Measurements from ENCODE around the gene NFE2L1.

DNA sequence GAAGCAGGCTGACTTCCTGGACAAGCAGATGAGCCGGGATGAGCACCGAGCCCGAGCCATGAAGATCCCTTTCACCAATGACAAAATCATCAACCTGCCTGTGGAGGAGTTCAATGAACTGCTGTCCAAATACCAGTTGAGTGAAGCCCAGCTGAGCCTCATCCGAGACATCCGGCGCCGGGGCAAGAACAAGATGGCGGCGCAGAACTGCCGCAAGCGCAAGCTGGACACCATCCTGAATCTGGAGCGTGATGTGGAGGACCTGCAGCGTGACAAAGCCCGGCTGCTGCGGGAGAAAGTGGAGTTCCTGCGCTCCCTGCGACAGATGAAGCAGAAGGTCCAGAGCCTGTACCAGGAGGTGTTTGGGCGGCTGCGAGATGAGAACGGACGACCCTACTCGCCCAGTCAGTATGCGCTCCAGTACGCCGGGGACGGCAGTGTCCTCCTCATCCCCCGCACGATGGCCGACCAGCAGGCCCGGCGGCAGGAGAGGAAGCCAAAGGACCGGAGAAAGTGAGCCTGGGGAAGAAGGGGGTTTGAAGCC, 11.0 kb downstream of the NFE2L1 start:
- TF ChIP-seq, protein P1, sequence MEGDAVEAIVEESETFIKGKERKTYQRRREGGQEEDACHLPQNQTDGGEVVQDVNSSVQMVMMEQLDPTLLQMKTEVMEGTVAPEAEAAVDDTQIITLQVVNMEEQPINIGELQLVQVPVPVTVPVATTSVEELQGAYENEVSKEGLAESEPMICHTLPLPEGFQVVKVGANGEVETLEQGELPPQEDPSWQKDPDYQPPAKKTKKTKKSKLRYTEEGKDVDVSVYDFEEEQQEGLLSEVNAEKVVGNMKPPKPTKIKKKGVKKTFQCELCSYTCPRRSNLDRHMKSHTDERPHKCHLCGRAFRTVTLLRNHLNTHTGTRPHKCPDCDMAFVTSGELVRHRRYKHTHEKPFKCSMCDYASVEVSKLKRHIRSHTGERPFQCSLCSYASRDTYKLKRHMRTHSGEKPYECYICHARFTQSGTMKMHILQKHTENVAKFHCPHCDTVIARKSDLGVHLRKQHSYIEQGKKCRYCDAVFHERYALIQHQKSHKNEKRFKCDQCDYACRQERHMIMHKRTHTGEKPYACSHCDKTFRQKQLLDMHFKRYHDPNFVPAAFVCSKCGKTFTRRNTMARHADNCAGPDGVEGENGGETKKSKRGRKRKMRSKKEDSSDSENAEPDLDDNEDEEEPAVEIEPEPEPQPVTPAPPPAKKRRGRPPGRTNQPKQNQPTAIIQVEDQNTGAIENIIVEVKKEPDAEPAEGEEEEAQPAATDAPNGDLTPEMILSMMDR (IDR thresholded peaks at IDR 0.05) = no peak
- TF ChIP-seq POLR2A (IDR thresholded peaks at IDR 0.05) (no peak), POLR2AphosphoS5 (IDR thresholded peaks at IDR 0.05) (no peak), EP300 (IDR thresholded peaks at IDR 0.05; ENCODE audit: low read depth) (no peak)
